ENCODE results near the gene VASN.
A peak's percentile ranks its signal among the peaks of the same experiment; 100 is the strongest.
"Not testable (repeated sequence)": the region's sequence is repeated elsewhere in the genome, so short reads cannot be mapped to it uniquely, and the experiment has no call there.

The VASN gene

DNA sequence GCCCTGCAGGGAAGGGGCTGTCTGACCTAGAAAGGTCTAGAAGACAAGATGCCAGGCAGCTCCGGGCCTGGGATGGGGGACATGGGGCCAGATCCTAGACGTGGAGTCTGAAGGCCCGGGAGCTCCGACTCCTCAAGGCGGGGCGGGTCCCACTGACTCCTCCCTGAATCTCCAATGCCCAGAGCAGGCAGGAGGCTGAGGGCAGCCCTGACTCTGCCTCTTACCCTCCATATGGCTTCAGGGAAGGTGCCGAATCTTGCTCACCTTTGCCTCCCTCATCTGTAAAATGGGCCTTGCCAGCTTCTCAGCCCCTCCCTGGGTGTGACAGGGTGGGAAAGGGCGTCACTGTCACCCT is 14.8 kb downstream of the VASN start:
- DNase-seq: no peak

- DNase-seq: no peak
Measured at GRCh38 chr16:4386951-4387565, 15.4 kb downstream of the VASN start.

GRCh38 chr16:4387781-4388180 is 16.1 kb downstream of the VASN start:
- DNase-seq: no peak

- DNase-seq: no peak
Measured at GRCh38 chr16:4388271-4389021, 16.8 kb downstream of the VASN start.

GRCh38 chr16:4389051-4389955 is 17.7 kb downstream of the VASN start:
- DNase-seq: no peak

DNA sequence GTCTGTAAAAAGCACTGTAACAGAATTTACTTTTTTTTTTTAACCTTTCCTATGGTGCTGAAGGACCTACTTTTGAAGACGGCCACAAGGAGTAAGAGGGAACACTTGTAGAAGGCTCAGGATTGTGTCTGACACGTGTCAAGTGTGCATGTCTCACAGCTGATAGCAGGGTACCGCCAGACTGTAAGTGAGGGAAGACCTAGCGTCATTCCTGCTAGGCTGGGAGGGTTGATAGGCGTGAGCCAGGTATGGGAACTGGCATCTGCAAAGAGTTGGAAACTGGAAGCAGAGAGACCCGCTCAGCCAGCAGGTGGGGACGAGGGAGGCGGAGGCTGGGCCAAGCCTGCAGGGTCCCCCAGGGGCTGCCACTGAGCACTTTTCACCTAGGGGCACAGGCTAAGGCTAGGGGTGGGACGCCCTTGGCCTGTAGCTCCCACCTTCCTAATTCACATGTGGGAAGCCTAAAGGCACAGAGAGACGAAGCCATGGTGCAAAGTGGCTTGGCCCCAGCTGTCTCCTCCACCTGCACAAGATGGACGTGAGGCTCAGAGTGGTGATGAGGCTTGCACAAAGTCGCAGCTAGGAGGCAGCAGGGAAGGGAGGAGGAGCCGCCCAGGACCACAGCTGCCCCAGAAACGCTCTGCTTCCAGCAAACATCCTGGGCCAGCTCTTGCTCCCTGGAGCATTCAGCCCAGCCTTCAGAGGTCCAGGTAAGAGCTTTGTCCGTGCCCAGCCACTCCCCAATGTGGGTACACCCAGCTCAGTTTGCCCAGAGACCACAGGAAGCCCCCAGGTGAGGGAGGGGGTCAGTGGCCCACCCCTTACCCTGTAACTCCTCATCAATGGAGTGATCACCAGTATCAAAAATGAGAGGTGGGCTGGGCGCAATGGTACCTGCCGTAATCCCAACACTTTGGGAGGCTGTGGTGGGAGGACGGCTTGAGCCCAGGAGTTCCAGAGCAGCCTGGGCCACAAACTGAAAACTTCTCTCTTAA is 18.9 kb downstream of the VASN start:
- no peak for DNase-seq

DNA sequence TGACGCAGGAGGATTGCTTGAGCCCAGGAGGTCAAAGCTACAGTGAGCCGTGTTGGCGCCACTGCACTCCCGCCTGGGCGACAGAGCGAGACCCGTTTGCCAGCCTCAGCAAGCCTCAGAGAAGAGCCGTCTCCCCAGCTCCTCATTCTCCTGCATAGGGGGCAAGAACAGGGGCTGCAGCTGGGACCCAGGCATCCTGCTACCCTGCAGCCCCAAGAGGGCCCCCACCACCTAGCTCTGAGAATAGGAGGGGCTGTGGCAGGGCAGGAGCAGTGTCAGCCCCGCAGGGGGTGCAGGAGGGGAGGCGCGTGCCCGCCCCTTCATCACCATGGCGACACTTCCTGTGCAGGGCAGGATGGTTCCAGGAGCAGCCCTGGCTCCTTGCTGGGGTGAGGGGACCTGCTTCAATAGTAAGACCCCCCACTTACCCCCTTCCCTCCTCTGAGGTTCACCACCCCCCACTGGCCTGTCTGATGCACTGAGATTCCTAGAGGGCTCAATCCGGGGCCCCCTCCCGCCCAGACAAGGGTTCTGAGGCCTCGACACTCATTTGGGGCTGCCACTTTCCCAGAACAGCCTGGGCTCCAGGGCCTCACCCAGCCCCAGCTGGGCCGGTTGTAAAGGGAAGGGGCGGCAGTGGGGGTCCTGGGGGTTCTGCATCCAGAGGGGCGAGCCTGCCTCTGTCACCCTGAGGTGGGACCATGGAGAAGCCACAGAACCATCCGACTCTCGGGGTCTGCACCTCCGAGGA is 20.2 kb downstream of the VASN start:
- no peak for DNase-seq

GRCh38 chr16:4392382-4393239 is 21.0 kb downstream of the VASN start:
- no peak for DNase-seq

GRCh38 chr16:4393240-4393600 is 21.6 kb downstream of the VASN start:
- no peak for DNase-seq

DNA sequence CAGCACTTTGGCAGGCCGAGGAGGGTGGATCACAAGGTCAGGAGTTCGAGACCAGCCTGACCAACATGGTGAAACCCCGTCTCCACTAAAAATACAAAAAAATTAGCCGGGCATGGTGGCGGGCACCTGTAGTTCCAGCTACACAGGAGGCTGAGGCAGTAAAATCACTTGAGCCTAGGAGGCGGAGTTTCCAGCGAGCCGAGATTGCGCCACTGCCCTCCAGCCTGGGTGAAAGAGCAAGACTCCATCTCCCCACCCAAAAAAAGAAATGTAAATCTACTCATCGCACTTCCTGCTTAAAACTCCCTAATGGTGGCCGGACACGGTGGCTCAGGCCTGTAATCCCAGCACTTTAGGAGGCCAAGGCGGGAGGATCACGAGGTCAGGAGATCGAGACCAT is 22.2 kb downstream of the VASN start:
- DNase-seq: not testable (repeated sequence)

- no peak for DNase-seq
Measured at GRCh38 chr16:4395055-4395726, 23.5 kb downstream of the VASN start.

DNA sequence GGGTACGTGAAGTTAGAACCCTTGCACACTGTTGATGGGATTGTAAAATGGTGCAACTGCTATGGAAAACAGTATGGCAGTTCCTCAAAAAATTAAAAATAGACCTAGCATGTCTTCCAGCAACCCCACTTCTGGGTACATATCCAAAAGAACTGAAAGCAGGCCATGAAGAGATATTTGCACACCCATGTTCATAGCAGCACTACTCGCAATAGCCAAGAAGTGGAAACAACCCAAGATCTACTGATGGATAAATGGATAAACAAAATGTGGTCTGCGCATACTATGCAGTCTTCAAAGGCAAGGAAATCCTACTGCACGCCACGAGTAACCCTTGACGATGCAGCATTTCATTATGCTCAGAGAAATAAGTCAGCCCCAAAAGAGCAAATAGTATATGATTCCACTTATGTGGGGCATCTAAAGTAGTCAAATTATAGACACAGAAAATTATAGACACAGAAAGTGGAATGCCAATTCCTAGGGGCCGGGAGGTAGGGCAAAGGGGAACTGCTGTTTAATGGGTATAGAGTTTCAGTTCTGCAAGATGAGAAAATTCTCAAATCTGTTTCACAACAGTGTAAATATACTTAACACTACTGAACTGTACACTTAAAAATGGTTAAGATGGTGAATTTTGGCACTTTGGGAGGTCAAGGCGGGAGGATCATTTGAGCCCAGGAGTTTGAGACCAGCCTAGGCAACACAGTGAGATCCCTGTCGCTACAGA is 27.5 kb downstream of the VASN start:
- DNase-seq: no peak

DNA sequence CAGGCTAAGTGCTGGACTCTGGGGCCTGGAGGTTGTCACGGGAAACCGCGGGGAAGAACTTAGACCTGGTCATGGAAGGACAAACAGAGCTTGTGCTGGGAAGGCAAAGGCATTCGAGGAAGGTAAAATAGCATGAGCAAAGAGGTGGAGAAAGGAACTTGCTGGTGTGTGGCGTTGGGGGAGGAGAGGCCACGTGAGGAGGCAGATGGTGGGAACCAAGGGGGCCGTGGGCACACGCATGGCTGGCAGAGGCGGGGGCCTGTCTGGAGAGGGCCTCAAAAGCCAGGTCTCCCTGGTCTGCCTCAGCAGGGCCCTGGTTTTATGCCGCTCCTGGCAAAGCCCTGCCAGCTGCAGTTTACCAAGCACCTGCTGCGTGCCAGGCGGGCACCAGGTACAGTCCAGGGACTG is 29.4 kb downstream of the VASN start:
- DNase-seq: no peak

- no peak for DNase-seq
Measured at GRCh38 chr16:4401510-4401909, 29.9 kb downstream of the VASN start.

DNA sequence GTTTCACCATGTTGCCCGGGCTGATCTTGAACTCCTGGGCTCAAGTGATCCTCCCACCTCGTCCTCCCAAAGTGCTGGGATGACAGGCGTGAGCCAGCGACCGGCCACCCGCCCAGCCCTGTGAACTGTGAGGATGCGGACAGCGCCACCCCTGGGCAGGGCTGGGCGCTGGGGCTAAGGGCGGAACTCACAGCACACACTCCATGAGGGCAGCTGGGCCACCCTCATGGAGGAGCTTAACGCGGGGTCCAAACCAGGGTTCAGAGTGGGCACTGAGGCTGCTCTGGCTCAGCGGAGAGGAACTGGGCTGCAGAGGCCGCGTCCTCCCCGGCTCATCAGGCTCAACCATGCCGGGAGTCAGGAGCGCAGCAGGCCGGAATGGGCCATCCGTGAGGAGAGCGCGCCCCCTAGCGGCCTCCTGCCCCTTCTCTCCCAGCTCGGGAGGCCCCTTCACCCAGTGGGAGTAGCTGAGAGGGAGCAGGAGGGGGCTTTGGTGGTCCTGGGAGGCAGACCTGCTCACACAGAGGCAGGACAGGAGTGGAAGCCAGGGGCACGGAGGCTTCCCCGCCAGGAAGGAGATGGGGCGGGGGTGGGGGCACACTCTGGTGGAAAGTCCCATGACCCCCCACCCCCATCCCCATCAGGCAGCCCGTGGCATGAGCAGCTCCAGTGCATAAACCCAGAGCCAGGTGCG is 30.9 kb downstream of the VASN start:
- DNase-seq: peak; percentile 57 to 58

- no peak for DNase-seq
Measured at GRCh38 chr16:4403133-4403949, 31.7 kb downstream of the VASN start.

- peak; percentile 26 to 29 for DNase-seq
Measured at GRCh38 chr16:4404247-4404966, 32.8 kb downstream of the VASN start.
